Endodermal cell (in vitro differentiated cells): Measurements from ENCODE around the gene DNM2. TPM values are rescaled to one million over a fixed set of nuclear protein-coding genes. Genes with fewer than 3 reads are reported as not detected.

Experiments
- DNase-seq: peaks from one replicate; pipeline ENCODE4 v3.0.0-alpha.2; 2017
- H3K27ac ChIP-seq: 2 replicates; pipeline ENCODE4 v1.5.1; 2013; ENCODE audit warnings: mild to moderate bottlenecking, low read depth, low read length, moderate library complexity
- H3K27me3 ChIP-seq: 2 replicates; pipeline ENCODE4 v1.6.1; 2013; ENCODE audit warnings: mild to moderate bottlenecking, low read length, moderate library complexity; ENCODE audit not compliant: insufficient read depth, control insufficient read depth, poor library complexity, severe bottlenecking
- H3K36me3 ChIP-seq: 2 replicates; pipeline ENCODE4 v1.7.0; 2013; ENCODE audit warnings: mild to moderate bottlenecking, low read length, moderate library complexity; ENCODE audit not compliant: control insufficient read depth, insufficient read depth
- H3K4me1 ChIP-seq: one replicate; pipeline ENCODE4 v1.7.0; 2013; ENCODE audit warnings: low read length; ENCODE audit not compliant: control insufficient read depth, insufficient read depth
- H3K4me3 ChIP-seq: 2 replicates; pipeline ENCODE4 v1.5.1; 2013; ENCODE audit warnings: mild to moderate bottlenecking, low read length, moderate library complexity
- H3K9ac ChIP-seq: 2 replicates; pipeline ENCODE4 v1.6.1; 2013; ENCODE audit warnings: mild to moderate bottlenecking, low read length, moderate library complexity; ENCODE audit not compliant: poor library complexity, severe bottlenecking; ENCODE audit errors: extremely low read depth
- H3K9me3 ChIP-seq: 2 replicates; pipeline ENCODE4 v1.6.1; 2013; ENCODE audit warnings: mild to moderate bottlenecking, low read length, moderate library complexity; ENCODE audit not compliant: control insufficient read depth
- H3K27ac Mint-ChIP-seq: 2 replicates; pipeline ENCODE4 v1.8.0; 2020; ENCODE audit warnings: mixed read lengths
- H3K27me3 Mint-ChIP-seq: 2 replicates; pipeline ENCODE4 v1.8.0; 2021; ENCODE audit warnings: mild to moderate bottlenecking, mixed read lengths; ENCODE audit not compliant: insufficient read depth
- H3K36me3 Mint-ChIP-seq: 2 replicates; pipeline ENCODE4 v1.8.0; 2020; ENCODE audit warnings: low read depth, mixed read lengths
- H3K4me1 Mint-ChIP-seq: 2 replicates; pipeline ENCODE4 v1.8.0; 2020; ENCODE audit warnings: mixed read lengths
- H3K4me3 Mint-ChIP-seq: 2 replicates; pipeline ENCODE4 v1.8.0; 2020; ENCODE audit warnings: mild to moderate bottlenecking, moderate library complexity, mixed read lengths
- H3K9me3 Mint-ChIP-seq: 2 replicates; pipeline ENCODE4 v1.8.0; 2020; ENCODE audit warnings: mild to moderate bottlenecking, mixed read lengths
- WGBS, 2 experiments: methylation state at CpG; one replicate each; pipeline versions ENCODE4 v1.1.5 to v1.1.7; 2013; ENCODE audit warnings: missing lambda C conversion rate in 2 of 2, mixed read lengths in 1 of 2; ENCODE audit not compliant: insufficient coverage in 1 of 2, insufficient read length in 1 of 2; 5-methylcytosine and 5-hydroxymethylcytosine counted together
- total RNA-seq, 2 donors: library from RNA; stranded (reverse); fragmentation: NEBNext Ultra II Directional in 1 of 2; extraction: Animal tissue kit (Norgen Biotek cat#: 25700) in 1 of 2; gene quantifications; 2 replicates in 1 of 2; 3 replicates in 1 of 2; pipeline ENCODE4 v1.2.1, GENCODE V29; 2021
- TF ChIP-seq, protein P1 (sequence below): fragments of 200-600 bp; sonication (generic); conservative IDR thresholded peaks from 2 replicates; pipeline ENCODE4 v1.5.0; 2021; ENCODE audit warnings: antibody characterized with exemption, mild to moderate bottlenecking

Gene DNM2
- total RNA-seq, 2 donors from 2014 or later = 118 to 136 TPM

DNA sequence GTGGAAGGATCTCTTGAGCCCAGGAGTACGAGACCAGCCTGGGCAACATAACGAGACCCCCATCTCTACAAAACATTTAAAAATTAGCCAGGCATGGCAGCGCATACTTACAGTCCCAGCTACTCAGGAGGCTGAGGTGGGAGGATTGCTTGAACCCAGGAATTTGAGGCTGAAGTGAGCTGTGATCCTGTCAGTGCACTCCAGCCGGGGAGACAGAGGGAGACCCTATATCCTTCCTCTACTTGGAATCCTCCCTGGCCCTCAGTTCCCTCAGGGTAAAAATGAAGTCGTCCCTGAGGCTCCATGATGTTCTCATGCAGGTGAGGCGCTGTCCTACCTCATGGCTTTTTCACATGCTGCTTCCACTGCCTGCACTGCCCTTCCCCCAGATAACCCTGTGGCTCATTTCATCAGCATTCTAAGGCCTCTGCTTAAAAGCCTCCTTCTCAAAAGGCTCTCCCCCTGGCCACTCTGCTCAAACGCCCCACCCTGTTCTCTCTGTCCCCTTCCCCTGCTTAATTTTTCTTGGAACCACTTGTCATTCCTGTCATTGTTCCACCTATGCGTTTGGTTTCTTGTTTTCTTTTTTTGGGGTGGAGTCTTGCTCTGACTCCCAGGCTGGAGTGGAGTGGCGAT lies 19.2 kb downstream of the DNM2 start:
- Mint-ChIP-seq H3K4me3 (no peak overlapping the region), H3K27ac (peak overlapping the region; percentile 78), H3K36me3 (peaks cover 25% of the 10 kb centered on the region), H3K9me3 (peaks cover 15% of the 10 kb centered on the region), H3K4me1 (no peaks in the 10 kb centered on the region), H3K27me3 (no peaks in the 10 kb centered on the region)
- Histone ChIP-seq H3K9me3 (peaks cover 18% of the 10 kb centered on the region), H3K27ac (no peak overlapping the region), H3K9ac (no peak overlapping the region), H3K27me3 (no peaks in the 10 kb centered on the region), H3K4me1 (no peaks in the 10 kb centered on the region), H3K36me3 (peaks cover 4% of the 10 kb centered on the region), H3K4me3 (no peak overlapping the region)
- DNase-seq = no peak
- TF ChIP-seq, protein P1, sequence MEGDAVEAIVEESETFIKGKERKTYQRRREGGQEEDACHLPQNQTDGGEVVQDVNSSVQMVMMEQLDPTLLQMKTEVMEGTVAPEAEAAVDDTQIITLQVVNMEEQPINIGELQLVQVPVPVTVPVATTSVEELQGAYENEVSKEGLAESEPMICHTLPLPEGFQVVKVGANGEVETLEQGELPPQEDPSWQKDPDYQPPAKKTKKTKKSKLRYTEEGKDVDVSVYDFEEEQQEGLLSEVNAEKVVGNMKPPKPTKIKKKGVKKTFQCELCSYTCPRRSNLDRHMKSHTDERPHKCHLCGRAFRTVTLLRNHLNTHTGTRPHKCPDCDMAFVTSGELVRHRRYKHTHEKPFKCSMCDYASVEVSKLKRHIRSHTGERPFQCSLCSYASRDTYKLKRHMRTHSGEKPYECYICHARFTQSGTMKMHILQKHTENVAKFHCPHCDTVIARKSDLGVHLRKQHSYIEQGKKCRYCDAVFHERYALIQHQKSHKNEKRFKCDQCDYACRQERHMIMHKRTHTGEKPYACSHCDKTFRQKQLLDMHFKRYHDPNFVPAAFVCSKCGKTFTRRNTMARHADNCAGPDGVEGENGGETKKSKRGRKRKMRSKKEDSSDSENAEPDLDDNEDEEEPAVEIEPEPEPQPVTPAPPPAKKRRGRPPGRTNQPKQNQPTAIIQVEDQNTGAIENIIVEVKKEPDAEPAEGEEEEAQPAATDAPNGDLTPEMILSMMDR = no peak
- 88 to 90% methylated on average over 7 to 9 of the region's 9 CpGs for WGBS, 2 experiments

DNA sequence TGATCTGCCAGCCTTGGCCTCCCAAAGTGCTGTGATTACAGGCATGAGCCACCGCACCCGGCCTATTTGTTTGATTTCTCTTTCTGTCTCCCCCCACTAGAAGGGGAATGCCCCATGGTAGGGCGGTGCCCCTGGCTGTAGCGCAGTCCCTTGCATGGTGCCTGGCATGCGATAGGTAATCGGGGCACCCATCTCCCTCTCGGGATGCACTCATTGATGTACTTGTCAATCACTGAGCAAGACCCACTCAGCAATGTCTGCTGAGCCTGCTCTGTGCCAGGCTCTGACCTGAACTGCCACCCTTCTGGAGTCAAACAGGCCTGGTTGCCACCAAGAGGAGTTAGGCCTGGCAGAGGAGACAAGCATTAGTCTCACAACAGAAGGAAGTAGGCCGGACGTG lies 19.8 kb downstream of the DNM2 start:
- Mint-ChIP-seq H3K9me3 (peaks cover 16% of the 10 kb centered on the region), H3K4me3 (no peak overlapping the region), H3K27me3 (no peaks in the 10 kb centered on the region), H3K4me1 (no peaks in the 10 kb centered on the region), H3K27ac (no peak overlapping the region), H3K36me3 (peaks cover 26% of the 10 kb centered on the region)
- Histone ChIP-seq H3K9ac (no peak overlapping the region), H3K9me3 (peaks cover 18% of the 10 kb centered on the region), H3K36me3 (peaks cover 4% of the 10 kb centered on the region), H3K27ac (no peak overlapping the region), H3K4me1 (no peaks in the 10 kb centered on the region), H3K4me3 (no peak overlapping the region), H3K27me3 (no peaks in the 10 kb centered on the region)
- WGBS, 2 experiments = 94 to 98% methylated on average over 9 of the region's 9 CpGs
- DNase-seq = no peak
- TF ChIP-seq, protein P1 = no peak

DNA sequence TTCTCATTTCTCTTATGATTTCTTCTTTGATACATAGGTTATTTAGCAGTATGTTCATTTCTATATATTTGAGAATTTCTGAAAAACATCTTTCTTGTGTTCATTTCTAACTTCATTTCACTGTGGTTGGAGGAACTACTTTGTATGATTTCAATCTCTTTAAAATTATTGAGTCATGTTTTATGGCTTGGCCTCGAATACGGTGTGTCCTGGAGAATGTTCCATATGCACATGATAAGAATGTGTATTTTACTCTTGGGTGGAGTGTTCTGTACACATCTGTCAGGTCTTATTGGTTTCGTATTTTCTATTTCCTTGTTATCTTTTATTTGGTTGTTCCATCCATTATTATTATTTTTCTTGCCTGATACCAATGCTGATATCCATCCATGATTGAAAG lies 22.9 kb downstream of the DNM2 start:
- H3K36me3 ChIP-seq = peaks cover 4% of the 10 kb centered on the region
- Mint-ChIP-seq H3K4me1 (no peaks in the 10 kb centered on the region), H3K4me3 (no peak overlapping the region), H3K27ac (no peak overlapping the region), H3K9me3 (peaks cover 16% of the 10 kb centered on the region), H3K36me3 (peaks cover 38% of the 10 kb centered on the region), H3K27me3 (no peaks in the 10 kb centered on the region)
- no peak overlapping the region for H3K4me3 ChIP-seq
- 93 to 100% methylated on average over 2 of the region's 3 CpGs for WGBS, 2 experiments
- H3K9ac ChIP-seq = no peak overlapping the region
- no peak overlapping the region for H3K27ac ChIP-seq
- no peaks in the 10 kb centered on the region for H3K27me3 ChIP-seq
- H3K9me3 ChIP-seq = peaks cover 18% of the 10 kb centered on the region
- TF ChIP-seq, protein P1 = no peak
- no peak for DNase-seq
- no peaks in the 10 kb centered on the region for H3K4me1 ChIP-seq
